ENCODE data around the gene APOE.
A peak's percentile ranks its signal among the peaks of the same experiment; 100 is the strongest.
"Not testable (repeated sequence)": the region's sequence is repeated elsewhere in the genome, so short reads cannot be mapped to it uniquely, and the experiment has no call there.

Gene APOE

DNA sequence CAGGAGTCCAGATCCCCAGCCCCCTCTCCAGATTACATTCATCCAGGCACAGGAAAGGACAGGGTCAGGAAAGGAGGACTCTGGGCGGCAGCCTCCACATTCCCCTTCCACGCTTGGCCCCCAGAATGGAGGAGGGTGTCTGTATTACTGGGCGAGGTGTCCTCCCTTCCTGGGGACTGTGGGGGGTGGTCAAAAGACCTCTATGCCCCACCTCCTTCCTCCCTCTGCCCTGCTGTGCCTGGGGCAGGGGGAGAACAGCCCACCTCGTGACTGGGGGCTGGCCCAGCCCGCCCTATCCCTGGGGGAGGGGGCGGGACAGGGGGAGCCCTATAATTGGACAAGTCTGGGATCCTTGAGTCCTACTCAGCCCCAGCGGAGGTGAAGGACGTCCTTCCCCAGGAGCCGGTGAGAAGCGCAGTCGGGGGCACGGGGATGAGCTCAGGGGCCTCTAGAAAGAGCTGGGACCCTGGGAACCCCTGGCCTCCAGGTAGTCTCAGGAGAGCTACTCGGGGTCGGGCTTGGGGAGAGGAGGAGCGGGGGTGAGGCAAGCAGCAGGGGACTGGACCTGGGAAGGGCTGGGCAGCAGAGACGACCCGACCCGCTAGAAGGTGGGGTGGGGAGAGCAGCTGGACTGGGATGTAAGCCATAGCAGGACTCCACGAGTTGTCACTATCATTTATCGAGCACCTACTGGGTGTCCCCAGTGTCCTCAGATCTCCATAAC lies at the start of gene APOE:
Gene APOE, plus strand, starts transcription at position 360 of the 724 bp plus-strand sequence. CDS start 829 bp downstream, outside the sequence.
- peak within 1 kb of the TSS; percentile 47 for H3K4me3 ChIP-seq (ENCODE audit: low read depth, low read length)
- DNase-seq (ENCODE audit: low read depth), result no peak

GRCh38 chr19:44856421-44857083 lies 49.0 kb upstream of the APOE start:
- DNase-seq (ENCODE audit: low read depth), result no peak

DNA sequence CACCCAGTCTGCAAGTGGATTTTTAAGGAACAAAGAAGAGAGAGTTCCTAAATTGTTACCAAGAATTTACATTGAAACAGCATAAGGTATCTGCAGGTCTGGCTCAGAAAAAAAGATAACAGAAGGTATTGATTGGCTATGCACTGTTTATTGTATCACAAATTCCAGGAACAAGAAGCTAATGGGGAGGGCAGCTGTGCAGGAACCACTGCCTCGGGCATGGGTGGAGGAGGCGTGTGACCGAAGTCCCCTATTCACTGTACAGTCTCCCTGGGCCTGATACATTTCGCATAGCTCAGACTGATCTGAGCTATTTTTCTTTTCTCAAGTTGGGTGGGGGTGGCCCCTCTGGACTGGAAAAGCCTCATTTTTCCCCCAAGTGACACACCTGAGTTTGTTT lies 47.8 kb upstream of the APOE start:
- H3K4me3 ChIP-seq (ENCODE audit: low read depth, low read length), result no peak overlapping the region

More at GRCh38 chr19:44856421-44857083, 49.0 kb upstream of the APOE start:
- no peak overlapping the region for H3K4me3 ChIP-seq (ENCODE audit: low read depth, low read length)

DNA sequence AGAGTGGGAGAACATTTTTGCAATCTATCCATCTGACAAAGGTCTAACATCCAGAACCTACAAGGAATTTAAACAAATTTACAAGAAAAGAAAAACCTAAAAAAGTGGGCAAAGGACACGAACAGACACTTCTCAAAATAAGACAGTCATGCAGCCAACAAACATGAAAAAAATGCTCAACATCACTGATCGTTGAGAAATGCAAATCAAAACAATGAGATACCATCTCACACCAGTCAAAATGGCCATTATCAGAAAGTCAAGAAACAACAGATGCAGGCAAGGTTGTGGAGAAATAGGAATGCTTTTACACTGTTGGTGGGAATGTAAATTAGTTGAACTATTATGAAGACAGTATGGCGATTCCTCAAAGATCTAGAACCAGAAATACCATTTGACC lies 44.0 kb upstream of the APOE start:
- not testable (repeated sequence) for DNase-seq (ENCODE audit: low read depth); H3K4me3 ChIP-seq (ENCODE audit: low read depth, low read length)

More for the DNA sequence above, 47.8 kb upstream of the APOE start:
- DNase-seq (ENCODE audit: low read depth), result no peak

GRCh38 chr19:44863990-44864389 lies 41.6 kb upstream of the APOE start:
- DNase-seq (ENCODE audit: low read depth), result no peak
- H3K4me3 ChIP-seq (ENCODE audit: low read depth, low read length), result no peak overlapping the region

DNA sequence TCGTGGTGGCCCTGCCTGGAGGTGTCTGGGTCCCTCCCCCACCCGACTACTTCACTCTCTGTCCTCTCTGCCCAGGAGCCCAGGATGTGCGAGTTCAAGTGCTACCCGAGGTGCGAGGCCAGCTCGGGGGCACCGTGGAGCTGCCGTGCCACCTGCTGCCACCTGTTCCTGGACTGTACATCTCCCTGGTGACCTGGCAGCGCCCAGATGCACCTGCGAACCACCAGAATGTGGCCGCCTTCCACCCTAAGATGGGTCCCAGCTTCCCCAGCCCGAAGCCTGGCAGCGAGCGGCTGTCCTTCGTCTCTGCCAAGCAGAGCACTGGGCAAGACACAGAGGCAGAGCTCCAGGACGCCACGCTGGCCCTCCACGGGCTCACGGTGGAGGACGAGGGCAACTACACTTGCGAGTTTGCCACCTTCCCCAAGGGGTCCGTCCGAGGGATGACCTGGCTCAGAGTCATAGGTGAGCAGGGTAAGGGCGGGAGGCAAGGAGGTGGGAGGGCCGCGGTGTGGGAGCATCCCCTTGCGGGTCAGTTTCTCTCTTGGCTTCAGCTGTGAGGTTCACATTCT lies 40.3 kb upstream of the APOE start:
- no peak for DNase-seq (ENCODE audit: low read depth)
- H3K4me3 ChIP-seq (ENCODE audit: low read depth, low read length), result no peak overlapping the region

DNA sequence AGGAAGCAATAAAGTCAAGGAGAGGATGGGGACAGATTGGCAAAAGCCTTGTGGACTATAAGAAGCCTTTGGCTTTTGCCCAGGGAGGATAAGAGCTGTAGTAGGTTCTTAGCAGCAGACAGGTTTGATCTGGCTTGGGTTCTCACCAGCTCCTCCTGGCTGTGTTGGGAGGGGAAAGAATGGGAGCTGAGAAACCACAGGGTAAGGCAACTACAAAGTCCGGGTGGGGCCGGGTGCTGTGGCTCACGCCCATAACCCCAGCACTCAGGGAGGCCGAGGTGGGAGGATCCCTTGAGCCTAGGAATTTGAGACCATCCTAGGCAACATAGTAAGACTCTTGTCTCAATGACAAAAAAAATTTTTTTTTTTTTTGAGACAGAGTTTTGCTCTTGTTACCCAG lies 38.9 kb upstream of the APOE start:
- DNase-seq (ENCODE audit: low read depth), result no peak
- no peak overlapping the region for H3K4me3 ChIP-seq (ENCODE audit: low read depth, low read length)

GRCh38 chr19:44867578-44867977 lies 38.0 kb upstream of the APOE start:
- DNase-seq (ENCODE audit: low read depth), result no peak
- H3K4me3 ChIP-seq (ENCODE audit: low read depth, low read length), result no peak overlapping the region

- DNase-seq (ENCODE audit: low read depth), result peak; percentile 25
- H3K4me3 ChIP-seq (ENCODE audit: low read depth, low read length), result no peak overlapping the region
These were observed 35.7 kb upstream of the APOE start for GRCh38 chr19:44869733-44870470.

- no peak for DNase-seq (ENCODE audit: low read depth)
- H3K4me3 ChIP-seq (ENCODE audit: low read depth, low read length), result no peak overlapping the region
These were observed 33.8 kb upstream of the APOE start for GRCh38 chr19:44871809-44872208.

GRCh38 chr19:44872661-44873060 lies 32.9 kb upstream of the APOE start:
- no peak for DNase-seq (ENCODE audit: low read depth)
- no peak overlapping the region for H3K4me3 ChIP-seq (ENCODE audit: low read depth, low read length)

- no peak for DNase-seq (ENCODE audit: low read depth)
- H3K4me3 ChIP-seq (ENCODE audit: low read depth, low read length), result no peak overlapping the region
These were observed 31.3 kb upstream of the APOE start for GRCh38 chr19:44874317-44874716.

DNA sequence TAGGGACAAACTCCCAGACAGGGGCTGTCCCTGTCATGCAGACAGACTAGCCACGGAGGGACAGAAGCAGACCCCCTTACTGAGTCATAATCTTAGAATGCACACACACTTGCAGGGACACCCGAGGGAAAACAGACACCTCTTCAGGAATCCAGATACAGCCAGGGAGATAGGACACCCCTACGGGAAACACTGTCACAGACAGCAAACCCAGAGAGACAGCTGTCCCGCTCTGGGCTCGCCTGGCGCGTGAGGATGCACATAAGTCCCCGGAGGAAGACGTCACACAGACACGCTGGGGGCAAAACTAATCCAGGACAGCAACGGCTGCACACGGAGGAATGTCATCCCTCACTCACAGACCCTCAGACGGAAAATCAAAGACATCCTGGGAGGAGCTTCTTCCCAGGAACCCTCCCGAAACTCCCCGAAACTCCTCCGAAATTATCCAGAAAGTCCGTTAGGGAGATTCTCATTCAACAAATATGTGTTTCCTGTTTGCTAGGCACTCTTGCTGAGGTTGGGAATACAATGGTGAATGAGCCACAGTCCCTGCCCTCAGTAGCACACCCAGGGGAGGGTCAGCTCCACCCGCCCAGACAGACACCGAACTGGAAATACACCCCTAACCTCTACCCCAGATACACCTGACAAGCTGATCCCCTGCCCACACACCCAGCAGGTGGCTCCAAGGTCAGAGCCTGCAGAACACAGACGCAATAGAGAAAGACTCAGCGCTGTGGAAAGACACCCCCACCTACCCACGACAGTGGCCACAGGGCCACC lies 29.7 kb upstream of the APOE start:
- no peak for DNase-seq (ENCODE audit: low read depth)
- no peak overlapping the region for H3K4me3 ChIP-seq (ENCODE audit: low read depth, low read length)

GRCh38 chr19:44876930-44877535 lies 28.6 kb upstream of the APOE start:
- H3K4me3 ChIP-seq (ENCODE audit: low read depth, low read length), result no peak overlapping the region
- no peak for DNase-seq (ENCODE audit: low read depth)

DNA sequence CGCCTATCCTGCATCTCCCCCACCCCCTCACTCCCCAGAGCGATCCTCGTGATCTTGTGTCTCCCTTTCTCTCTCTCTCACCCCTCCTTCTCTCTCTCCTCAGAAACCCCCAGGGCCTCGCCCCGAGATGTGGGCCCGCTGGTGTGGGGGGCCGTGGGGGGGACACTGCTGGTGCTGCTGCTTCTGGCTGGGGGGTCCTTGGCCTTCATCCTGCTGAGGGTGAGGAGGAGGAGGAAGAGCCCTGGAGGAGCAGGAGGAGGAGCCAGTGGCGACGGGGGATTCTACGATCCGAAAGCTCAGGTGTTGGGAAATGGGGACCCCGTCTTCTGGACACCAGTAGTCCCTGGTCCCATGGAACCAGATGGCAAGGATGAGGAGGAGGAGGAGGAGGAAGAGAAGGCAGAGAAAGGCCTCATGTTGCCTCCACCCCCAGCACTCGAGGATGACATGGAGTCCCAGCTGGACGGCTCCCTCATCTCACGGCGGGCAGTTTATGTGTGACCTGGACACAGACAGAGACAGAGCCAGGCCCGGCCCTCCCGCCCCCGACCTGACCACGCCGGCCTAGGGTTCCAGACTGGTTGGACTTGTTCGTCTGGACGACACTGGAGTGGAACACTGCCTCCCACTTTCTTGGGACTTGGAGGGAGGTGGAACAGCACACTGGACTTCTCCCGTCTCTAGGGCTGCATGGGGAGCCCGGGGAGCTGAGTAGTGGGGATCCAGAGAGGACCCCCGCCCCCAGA lies 27.3 kb upstream of the APOE start:
- no peak for DNase-seq (ENCODE audit: low read depth)
- no peak overlapping the region for H3K4me3 ChIP-seq (ENCODE audit: low read depth, low read length)

GRCh38 chr19:44879309-44880065 lies 26.1 kb upstream of the APOE start:
- no peak for DNase-seq (ENCODE audit: low read depth)

GRCh38 chr19:44882063-44882462 lies 23.5 kb upstream of the APOE start:
- no peak overlapping the region for H3K4me3 ChIP-seq (ENCODE audit: low read depth, low read length)
- DNase-seq (ENCODE audit: low read depth), result no peak

More at GRCh38 chr19:44879309-44880065, 26.1 kb upstream of the APOE start:
- no peak overlapping the region for H3K4me3 ChIP-seq (ENCODE audit: low read depth, low read length)

Data from skeletal muscle cell (primary cell).